ENCODE measurements around the gene CCDC69.

Gene CCDC69

DNA sequence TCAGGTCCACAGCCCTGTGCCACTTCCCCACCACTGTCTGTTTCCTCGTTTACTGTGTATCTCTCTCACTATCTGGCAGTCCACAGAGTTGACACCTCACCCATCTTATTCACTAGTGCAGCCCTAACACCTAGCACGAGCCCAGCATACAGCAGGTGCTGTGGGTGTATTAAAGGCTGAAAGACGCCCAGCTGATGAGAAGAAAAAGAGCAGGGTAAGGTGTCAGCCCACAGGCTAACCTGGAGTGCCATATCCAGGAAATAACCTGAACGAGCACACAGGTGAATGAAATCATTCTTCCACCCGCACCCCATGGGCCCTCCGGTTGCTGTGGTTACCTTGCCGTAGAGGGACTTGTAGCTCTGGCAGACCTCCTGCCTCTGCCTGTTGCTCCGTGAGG, 84.9 kb downstream of the CCDC69 start:
- DNase-seq = no peak

- DNase-seq = no peak
Observed at GRCh38 chr5:151138114-151138513, 85.8 kb downstream of the CCDC69 start.

GRCh38 chr5:151137067-151137825, 86.6 kb downstream of the CCDC69 start:
- DNase-seq = no peak

DNA sequence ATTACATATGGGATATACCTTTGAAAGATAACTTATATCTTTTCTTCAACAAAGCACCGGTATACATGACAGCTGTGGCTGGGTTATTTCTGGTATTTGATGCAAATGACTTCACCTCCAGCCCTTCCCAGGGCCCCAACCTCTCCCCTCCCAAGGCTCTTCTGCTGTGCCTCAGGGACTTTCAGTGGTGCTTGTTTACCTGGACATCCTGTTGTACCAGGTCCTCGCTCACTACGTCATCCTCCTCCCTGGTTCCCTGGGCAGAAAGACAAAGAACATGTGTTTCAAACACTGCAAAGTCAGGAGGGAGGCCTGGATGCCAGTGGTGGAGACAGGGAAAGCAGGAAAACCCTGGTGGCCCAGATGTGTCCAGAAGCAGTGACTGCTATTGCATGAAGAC, 89.7 kb downstream of the CCDC69 start:
- no peak for DNase-seq

GRCh38 chr5:151132963-151133362, 90.9 kb downstream of the CCDC69 start:
- DNase-seq = no peak
